ENCODE measurements around the gene PLA2G6.

PLA2G6 gene

GRCh38 chr22:38213319-38213989 lies 31.8 kb upstream of the PLA2G6 start:
- no peak for DNase-seq (ENCODE audit: low read depth)

GRCh38 chr22:38212442-38212841 lies 30.8 kb upstream of the PLA2G6 start:
- DNase-seq (ENCODE audit: low read depth), result no peak

GRCh38 chr22:38211556-38211955 lies 29.9 kb upstream of the PLA2G6 start:
- DNase-seq (ENCODE audit: low read depth), result no peak

GRCh38 chr22:38208551-38208968 lies 26.9 kb upstream of the PLA2G6 start:
- no peak for DNase-seq (ENCODE audit: low read depth)

GRCh38 chr22:38207898-38208432 lies 26.3 kb upstream of the PLA2G6 start:
- DNase-seq (ENCODE audit: low read depth), result no peak

GRCh38 chr22:38205261-38206128 lies 23.9 kb upstream of the PLA2G6 start:
- no peak for DNase-seq (ENCODE audit: low read depth)

GRCh38 chr22:38204784-38205183 lies 23.2 kb upstream of the PLA2G6 start:
- DNase-seq (ENCODE audit: low read depth), result no peak

- DNase-seq (ENCODE audit: low read depth), result no peak
Measured at GRCh38 chr22:38203855-38204514, 22.4 kb upstream of the PLA2G6 start.

- no peak for DNase-seq (ENCODE audit: low read depth)
Measured at GRCh38 chr22:38203090-38203810, 21.6 kb upstream of the PLA2G6 start.

GRCh38 chr22:38202437-38203089 lies 20.9 kb upstream of the PLA2G6 start:
- DNase-seq (ENCODE audit: low read depth), result peak; percentile 66

- peak; percentile 85 for DNase-seq (ENCODE audit: low read depth)
Measured at GRCh38 chr22:38201711-38202436, 20.2 kb upstream of the PLA2G6 start, which contains the start of gene MAFF. Gene MAFF (plus strand): TSS chr22:38201994. CDS start chr22:38213854, 11,860 bp downstream.

- no peak for DNase-seq (ENCODE audit: low read depth)
Measured at GRCh38 chr22:38201371-38201710, 19.7 kb upstream of the PLA2G6 start.

GRCh38 chr22:38199826-38200559 lies 18.4 kb upstream of the PLA2G6 start:
- no peak for DNase-seq (ENCODE audit: low read depth)

- DNase-seq (ENCODE audit: low read depth), result no peak
Measured at GRCh38 chr22:38196791-38197419, 15.3 kb upstream of the PLA2G6 start.

GRCh38 chr22:38193580-38193979 lies 11.9 kb upstream of the PLA2G6 start:
- DNase-seq (ENCODE audit: low read depth), result no peak

- DNase-seq (ENCODE audit: low read depth), result no peak
Measured at GRCh38 chr22:38192475-38192863, 10.8 kb upstream of the PLA2G6 start.

GRCh38 chr22:38191731-38192474 lies 10.3 kb upstream of the PLA2G6 start:
- DNase-seq (ENCODE audit: low read depth), result no peak

- DNase-seq (ENCODE audit: low read depth), result no peak
Measured at GRCh38 chr22:38191055-38191454, 9.4 kb upstream of the PLA2G6 start.

- no peak for DNase-seq (ENCODE audit: low read depth)
Measured at GRCh38 chr22:38190581-38190980, 9.0 kb upstream of the PLA2G6 start.
